Glutamatergic neuron (in vitro differentiated cells): ENCODE measurements around the gene H2AZ1. TPM values are rescaled to one million over a fixed set of nuclear protein-coding genes. Genes with fewer than 3 reads are reported as not detected.

ENCODE experiments used
- DNase-seq: peaks from one replicate; pipeline ENCODE4 v3.0.0; 2022
- H3K27ac Mint-ChIP-seq: one replicate; pipeline ENCODE4 v1.8.0; 2020; ENCODE audit warnings: mild to moderate bottlenecking, mixed read lengths, inconsistent platforms; ENCODE audit not compliant: unreplicated experiment
- H3K27me3 Mint-ChIP-seq: one replicate; pipeline ENCODE4 v1.8.0; 2020; ENCODE audit warnings: mild to moderate bottlenecking, moderate library complexity, mixed read lengths, inconsistent platforms; ENCODE audit not compliant: unreplicated experiment
- H3K36me3 Mint-ChIP-seq: one replicate; pipeline ENCODE4 v1.8.0; 2020; ENCODE audit warnings: mild to moderate bottlenecking, mixed read lengths, inconsistent platforms; ENCODE audit not compliant: unreplicated experiment
- H3K4me1 Mint-ChIP-seq: one replicate; pipeline ENCODE4 v1.8.0; 2020; ENCODE audit warnings: mild to moderate bottlenecking, low read depth, mixed read lengths, inconsistent platforms; ENCODE audit not compliant: unreplicated experiment
- H3K4me3 Mint-ChIP-seq: one replicate; pipeline ENCODE4 v1.8.0; 2020; ENCODE audit warnings: mild to moderate bottlenecking, mixed read lengths, inconsistent platforms; ENCODE audit not compliant: unreplicated experiment
- H3K9me3 Mint-ChIP-seq: one replicate; pipeline ENCODE4 v1.8.0; 2020; ENCODE audit warnings: mild to moderate bottlenecking, moderate library complexity, mixed read lengths, inconsistent platforms; ENCODE audit not compliant: unreplicated experiment
- long read RNA-seq: library from polyadenylated mRNA; unstranded; transcript quantifications from one replicate; pipeline ENCODE4 v2.0.0, GENCODE V29; 2020; ENCODE audit not compliant: unreplicated experiment
- total RNA-seq: library from RNA; stranded (reverse); fragmentation: NEBNext Ultra II Directional; extraction: Animal tissue kit (Norgen Biotek cat#: 25700); gene quantifications from one replicate; pipeline ENCODE4 v1.2.1, GENCODE V29; 2021; ENCODE audit not compliant: unreplicated experiment
- TF ChIP-seq, protein P1 (sequence below): fragments of 200-600 bp; sonication (generic); IDR thresholded peaks from one replicate; pipeline ENCODE4 v1.5.0; 2021; ENCODE audit not compliant: partially characterized antibody, unreplicated experiment

H2AZ1 gene
- 246 TPM for total RNA-seq
- long read RNA-seq, transcript H2AFZ-201 (5 exons, 979 nt), result major isoform, 524 of 569 reads
- long read RNA-seq, transcript H2AFZ-203 (4 exons, 1,254 nt), result minor isoform, 12 of 569 reads
- long read RNA-seq, partial matches to known transcripts, result 2 of 569 reads
- long read RNA-seq, other reads (novel, unspliced or antisense), result 27 of 569 reads

DNA sequence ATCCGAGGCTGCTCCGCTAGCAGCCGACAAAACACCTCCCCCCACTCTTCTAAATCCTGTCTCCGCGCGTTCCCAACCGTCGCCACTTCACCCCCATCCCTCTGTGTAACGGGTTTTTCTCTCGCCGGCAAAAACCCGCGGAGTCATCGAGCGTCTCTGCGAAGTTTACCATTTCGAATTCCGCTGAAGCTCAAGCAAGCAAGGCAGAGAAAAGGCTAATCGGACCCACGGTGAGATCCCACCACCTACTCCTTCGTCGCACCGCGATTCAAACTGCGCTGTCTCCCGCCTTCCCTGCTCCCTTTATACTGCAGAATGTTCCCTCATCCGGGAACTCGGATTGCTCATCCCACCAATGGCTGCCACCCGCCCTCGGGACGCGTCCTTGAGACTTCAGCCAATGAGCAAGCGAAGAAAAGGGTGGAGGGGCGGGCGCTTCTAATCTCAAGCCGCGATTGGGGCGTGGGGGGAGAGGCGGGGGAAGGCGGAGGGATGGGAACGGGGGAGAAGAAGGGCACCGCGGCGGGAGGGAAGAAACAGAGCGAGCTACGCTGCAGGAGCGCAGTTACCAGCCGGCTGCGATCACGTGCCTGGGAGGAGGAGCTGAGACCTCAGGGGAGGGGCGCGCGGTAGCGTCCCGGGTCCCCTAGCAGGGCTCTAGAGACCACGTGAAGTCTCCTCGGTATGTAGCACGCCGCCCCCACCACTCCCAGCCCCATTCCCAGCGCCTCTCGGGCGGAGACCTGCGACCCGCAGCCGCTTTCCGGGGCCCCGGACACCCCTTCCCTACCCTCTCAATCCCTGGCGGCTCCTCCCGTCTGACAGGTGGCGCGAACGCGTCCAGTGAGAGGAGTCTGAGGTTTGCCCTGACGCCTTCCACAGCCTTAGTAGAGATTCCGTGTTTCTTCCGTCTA lies at the start of gene H2AZ1:
H2AZ1 (minus strand) TSS at position 277 of the 914 bp plus-strand sequence; CDS start at position 172, 105 bp downstream.
- TF ChIP-seq, protein P1, sequence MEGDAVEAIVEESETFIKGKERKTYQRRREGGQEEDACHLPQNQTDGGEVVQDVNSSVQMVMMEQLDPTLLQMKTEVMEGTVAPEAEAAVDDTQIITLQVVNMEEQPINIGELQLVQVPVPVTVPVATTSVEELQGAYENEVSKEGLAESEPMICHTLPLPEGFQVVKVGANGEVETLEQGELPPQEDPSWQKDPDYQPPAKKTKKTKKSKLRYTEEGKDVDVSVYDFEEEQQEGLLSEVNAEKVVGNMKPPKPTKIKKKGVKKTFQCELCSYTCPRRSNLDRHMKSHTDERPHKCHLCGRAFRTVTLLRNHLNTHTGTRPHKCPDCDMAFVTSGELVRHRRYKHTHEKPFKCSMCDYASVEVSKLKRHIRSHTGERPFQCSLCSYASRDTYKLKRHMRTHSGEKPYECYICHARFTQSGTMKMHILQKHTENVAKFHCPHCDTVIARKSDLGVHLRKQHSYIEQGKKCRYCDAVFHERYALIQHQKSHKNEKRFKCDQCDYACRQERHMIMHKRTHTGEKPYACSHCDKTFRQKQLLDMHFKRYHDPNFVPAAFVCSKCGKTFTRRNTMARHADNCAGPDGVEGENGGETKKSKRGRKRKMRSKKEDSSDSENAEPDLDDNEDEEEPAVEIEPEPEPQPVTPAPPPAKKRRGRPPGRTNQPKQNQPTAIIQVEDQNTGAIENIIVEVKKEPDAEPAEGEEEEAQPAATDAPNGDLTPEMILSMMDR, result no peak
- H3K36me3 Mint-ChIP-seq, result no peaks in the 10 kb centered on the region
- peaks cover 3% of the 10 kb centered on the region for H3K4me1 Mint-ChIP-seq
- H3K27ac Mint-ChIP-seq, result no peak within 1 kb of the TSS
- H3K4me3 Mint-ChIP-seq, result no peak within 1 kb of the TSS
- peaks cover 4% of the 10 kb centered on the region for H3K9me3 Mint-ChIP-seq
- DNase-seq, result peak; percentile 99
- peaks cover 4% of the 10 kb centered on the region for H3K27me3 Mint-ChIP-seq

DNA sequence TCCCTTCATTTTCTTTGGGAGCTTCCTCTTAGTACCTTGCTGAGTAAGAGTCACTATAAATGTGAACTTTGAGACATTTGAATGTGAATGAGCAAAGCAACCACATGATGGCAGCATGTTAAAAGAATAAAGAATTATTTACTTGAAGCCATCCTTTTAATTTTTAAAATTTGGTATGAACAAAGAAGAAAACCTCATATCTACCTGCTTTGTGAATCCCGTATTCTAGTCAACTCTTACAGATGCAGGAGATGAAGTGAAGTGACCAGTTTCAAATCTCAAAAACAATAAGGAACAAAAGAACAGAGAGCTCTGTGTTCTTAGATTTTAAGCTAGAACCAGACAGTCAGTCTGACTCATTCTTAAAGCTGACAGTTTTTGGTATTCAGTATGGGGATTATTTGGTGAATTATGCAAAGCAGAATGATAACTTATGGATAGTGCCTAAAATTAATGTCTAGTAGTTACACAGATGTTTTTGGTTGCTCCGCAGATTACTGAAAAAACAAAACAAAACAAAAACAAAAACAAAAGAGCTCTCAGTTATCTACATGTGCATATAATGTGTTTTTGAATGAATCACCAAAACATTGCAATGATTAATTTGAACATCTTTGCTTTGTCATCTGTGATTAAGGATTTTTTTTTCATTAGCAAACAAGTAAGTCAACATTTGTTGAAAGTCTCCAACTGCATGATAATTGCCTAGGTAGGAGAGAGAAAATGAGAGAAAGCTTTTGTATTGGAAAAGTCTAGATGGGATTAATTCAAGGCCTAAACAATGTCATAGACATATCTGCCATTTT lies 48.2 kb upstream of the H2AZ1 start:
- no peaks in the 10 kb centered on the region for H3K9me3 Mint-ChIP-seq
- H3K4me1 Mint-ChIP-seq, result no peaks in the 10 kb centered on the region
- TF ChIP-seq, protein P1, result peak; percentile 19
- H3K4me3 Mint-ChIP-seq, result no peak overlapping the region
- no peaks in the 10 kb centered on the region for H3K27me3 Mint-ChIP-seq
- H3K36me3 Mint-ChIP-seq, result no peaks in the 10 kb centered on the region
- DNase-seq, result no peak
- no peak overlapping the region for H3K27ac Mint-ChIP-seq

DNA sequence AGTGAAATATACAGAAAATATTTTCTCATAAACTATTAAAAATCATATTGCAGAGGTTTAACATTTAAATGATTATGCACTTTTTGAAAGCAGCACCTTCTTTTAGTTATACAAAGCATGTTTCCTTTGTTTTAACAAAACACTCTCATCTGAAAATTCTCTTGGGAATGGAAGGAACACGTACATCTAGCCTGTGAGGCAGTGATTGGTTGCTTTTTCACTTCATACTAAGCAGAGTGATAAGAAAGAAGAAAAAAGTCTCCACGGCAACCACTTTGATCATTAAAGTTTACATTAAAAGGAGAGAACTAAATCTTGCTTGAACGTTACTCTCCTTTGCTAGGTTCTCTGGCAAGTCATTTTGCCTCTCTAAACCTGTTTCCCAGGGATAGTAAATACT lies 41.7 kb upstream of the H2AZ1 start:
- Mint-ChIP-seq H3K4me3 (no peak overlapping the region), H3K27ac (no peak overlapping the region)

DNA sequence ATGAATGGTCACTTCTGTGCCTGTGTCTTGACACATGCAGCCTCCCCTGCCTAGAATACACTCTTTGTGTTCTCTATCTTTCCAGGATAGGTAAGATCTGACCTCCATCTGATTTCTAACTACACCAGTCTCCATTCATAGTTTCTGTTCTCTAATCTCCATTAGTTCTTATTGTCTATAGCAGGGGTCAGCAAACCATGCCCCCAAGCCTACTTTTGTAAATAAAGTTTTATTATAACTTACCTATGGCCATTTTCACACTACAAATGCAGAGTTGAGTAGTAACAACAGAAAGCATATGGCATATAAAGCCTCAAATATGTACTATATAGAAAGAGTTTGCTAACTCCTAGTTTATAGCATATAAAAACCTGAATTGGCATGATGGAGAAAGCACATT lies 37.6 kb upstream of the H2AZ1 start:
- Mint-ChIP-seq H3K27me3 (no peaks in the 10 kb centered on the region), H3K4me3 (no peak overlapping the region), H3K36me3 (no peaks in the 10 kb centered on the region), H3K4me1 (no peaks in the 10 kb centered on the region), H3K27ac (no peak overlapping the region), H3K9me3 (no peaks in the 10 kb centered on the region)
- no peak for DNase-seq
- TF ChIP-seq, protein P1, result no peak

More for the DNA sequence above, 41.7 kb upstream of the H2AZ1 start:
- Mint-ChIP-seq H3K27me3 (no peaks in the 10 kb centered on the region), H3K4me1 (no peaks in the 10 kb centered on the region), H3K9me3 (no peaks in the 10 kb centered on the region), H3K36me3 (no peaks in the 10 kb centered on the region)
- TF ChIP-seq, protein P1, result no peak
- DNase-seq, result no peak
